ENCODE results near the gene PCDHA8. TPM values are rescaled to one million over a fixed set of nuclear protein-coding genes. Genes with fewer than 3 reads are reported as not detected.
"Not testable (repeated sequence)": the region's sequence is repeated elsewhere in the genome, so short reads cannot be mapped to it uniquely, and the experiment has no call there.

PCDHA8 gene
- polyA plus RNA-seq, 1 donor (not counting 4 experiments of a cell fraction or from before 2014, with no cell fraction given) = not detected

DNA sequence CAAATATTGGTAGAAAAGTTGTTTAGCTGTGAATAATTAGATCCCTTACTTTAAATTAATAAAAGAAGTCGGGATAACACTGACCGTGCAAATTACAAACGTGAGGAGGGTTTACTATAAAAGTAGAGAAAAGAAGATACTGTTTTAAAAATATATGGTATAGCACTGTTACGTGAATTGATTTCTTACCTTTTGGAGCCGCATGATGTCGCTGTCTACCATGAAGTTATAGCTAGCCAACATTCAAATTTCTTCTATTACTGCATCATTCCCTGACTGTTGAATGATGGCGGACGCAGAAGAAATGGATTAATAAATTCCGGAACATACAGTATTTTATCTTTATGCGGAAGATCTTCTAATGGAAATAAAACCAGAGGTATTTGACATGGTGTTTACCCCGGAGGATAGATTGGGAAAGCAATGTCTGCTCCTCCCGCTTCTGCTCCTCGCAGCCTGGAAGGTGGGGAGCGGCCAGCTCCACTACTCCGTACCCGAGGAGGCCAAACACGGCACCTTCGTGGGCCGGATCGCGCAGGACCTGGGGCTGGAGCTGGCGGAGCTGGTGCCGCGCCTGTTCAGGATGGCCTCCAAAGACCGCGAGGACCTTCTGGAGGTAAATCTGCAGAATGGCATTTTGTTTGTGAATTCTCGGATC is 13.2 kb upstream of the PCDHA8 start, which contains the start of gene PCDHA6:
PCDHA6 (plus strand) TSS at position 257 of the 658 bp plus-strand sequence; CDS start at position 389, 132 bp downstream.
- Histone ChIP-seq H3K9me1 (ENCODE audit: control insufficient read depth, extremely low read depth, insufficient read depth, low read length) (no peaks in the 10 kb centered on the region), H3K36me3 (ENCODE audit: control insufficient read depth in 2 of 2, extremely low read depth in 1 of 2, insufficient read depth in 2 of 2, low read length in 2 of 2) (no peaks in the 10 kb centered on the region), H2AFZ (ENCODE audit: control insufficient read depth, low read length) (no peak within 1 kb of the TSS), H3K9me3 (ENCODE audit: control insufficient read depth, low read depth, low read length) (peaks cover 11% of the 10 kb centered on the region), H4K20me1 (ENCODE audit: control insufficient read depth, extremely low read depth, insufficient read depth, low read length) (no peaks in the 10 kb centered on the region), H3K4me1 (ENCODE audit: control insufficient read depth, extremely low read depth, insufficient read depth, low read length) (no peaks in the 10 kb centered on the region), H3K27me3 (ENCODE audit: control insufficient read depth, extremely low read depth, insufficient read depth, low read length) (no peaks in the 10 kb centered on the region), H3K27ac (ENCODE audit: control insufficient read depth, insufficient read depth, low read length) (no peak within 1 kb of the TSS), H3K79me2 (ENCODE audit: control insufficient read depth, insufficient read depth, low read length) (no peaks in the 10 kb centered on the region), H3K9ac (ENCODE audit: control insufficient read depth, extremely low read depth, insufficient read depth, low read length) (no peak within 1 kb of the TSS), H3K4me2 (ENCODE audit: control insufficient read depth, extremely low read depth, insufficient read depth, low read depth, low read length) (no peak within 1 kb of the TSS), H3K4me3 (ENCODE audit: control insufficient read depth in 2 of 3, extremely low read depth in 1 of 3, insufficient read depth in 2 of 3, low read depth in 1 of 3, low read length in 3 of 3) (no peak within 1 kb of the TSS)
- TF ChIP-seq, protein P1, sequence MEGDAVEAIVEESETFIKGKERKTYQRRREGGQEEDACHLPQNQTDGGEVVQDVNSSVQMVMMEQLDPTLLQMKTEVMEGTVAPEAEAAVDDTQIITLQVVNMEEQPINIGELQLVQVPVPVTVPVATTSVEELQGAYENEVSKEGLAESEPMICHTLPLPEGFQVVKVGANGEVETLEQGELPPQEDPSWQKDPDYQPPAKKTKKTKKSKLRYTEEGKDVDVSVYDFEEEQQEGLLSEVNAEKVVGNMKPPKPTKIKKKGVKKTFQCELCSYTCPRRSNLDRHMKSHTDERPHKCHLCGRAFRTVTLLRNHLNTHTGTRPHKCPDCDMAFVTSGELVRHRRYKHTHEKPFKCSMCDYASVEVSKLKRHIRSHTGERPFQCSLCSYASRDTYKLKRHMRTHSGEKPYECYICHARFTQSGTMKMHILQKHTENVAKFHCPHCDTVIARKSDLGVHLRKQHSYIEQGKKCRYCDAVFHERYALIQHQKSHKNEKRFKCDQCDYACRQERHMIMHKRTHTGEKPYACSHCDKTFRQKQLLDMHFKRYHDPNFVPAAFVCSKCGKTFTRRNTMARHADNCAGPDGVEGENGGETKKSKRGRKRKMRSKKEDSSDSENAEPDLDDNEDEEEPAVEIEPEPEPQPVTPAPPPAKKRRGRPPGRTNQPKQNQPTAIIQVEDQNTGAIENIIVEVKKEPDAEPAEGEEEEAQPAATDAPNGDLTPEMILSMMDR (optimal IDR thresholded peaks at IDR 0.05 in 1 of 3, IDR thresholded peaks at IDR 0.05 in 1 of 3, conservative IDR thresholded peaks at IDR 0.05 in 1 of 3; ENCODE audit: extremely low read depth in 1 of 3, insufficient read depth in 2 of 3, low read length in 3 of 3) = no peak
- no peak for TF ChIP-seq EZH2 (IDR thresholded peaks at IDR 0.05; ENCODE audit: low read length)
- DNase-seq (ENCODE audit: low read depth, low spot score) (no peak), FAIRE-seq (no peak)
- dilution Hi-C loops (cut with MboI; ENCODE audit: extremely low pct_ligation_motif_present, low sequenced_read_pairs) = no loop called here

DNA sequence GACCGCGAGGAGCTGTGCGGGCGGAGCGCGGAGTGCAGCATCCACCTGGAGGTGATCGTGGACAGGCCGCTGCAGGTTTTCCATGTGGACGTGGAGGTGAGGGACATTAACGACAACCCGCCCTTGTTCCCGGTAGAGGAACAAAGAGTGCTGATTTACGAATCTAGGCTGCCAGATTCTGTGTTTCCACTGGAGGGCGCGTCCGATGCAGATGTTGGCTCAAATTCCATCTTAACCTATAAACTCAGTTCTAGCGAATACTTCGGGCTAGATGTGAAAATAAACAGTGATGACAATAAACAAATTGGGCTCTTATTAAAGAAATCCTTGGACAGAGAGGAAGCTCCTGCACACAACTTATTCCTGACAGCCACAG is 12.6 kb upstream of the PCDHA8 start:
- H3K4me2 ChIP-seq (ENCODE audit: control insufficient read depth, extremely low read depth, insufficient read depth, low read depth, low read length) = no peak overlapping the region
- no peaks in the 10 kb centered on the region for H3K79me2 ChIP-seq (ENCODE audit: control insufficient read depth, insufficient read depth, low read length)
- dilution Hi-C loops (cut with MboI; ENCODE audit: extremely low pct_ligation_motif_present, low sequenced_read_pairs) = no loop called here
- peaks cover 10% of the 10 kb centered on the region for H3K9me3 ChIP-seq (ENCODE audit: control insufficient read depth, low read depth, low read length)
- FAIRE-seq = no peak
- H3K36me3 ChIP-seq (ENCODE audit: control insufficient read depth in 2 of 2, extremely low read depth in 1 of 2, insufficient read depth in 2 of 2, low read length in 2 of 2) = no peaks in the 10 kb centered on the region
- H3K27ac ChIP-seq (ENCODE audit: control insufficient read depth, insufficient read depth, low read length) = no peak overlapping the region
- H2AFZ ChIP-seq (ENCODE audit: control insufficient read depth, low read length) = no peak overlapping the region
- no peaks in the 10 kb centered on the region for H3K27me3 ChIP-seq (ENCODE audit: control insufficient read depth, extremely low read depth, insufficient read depth, low read length)
- no peak for DNase-seq (ENCODE audit: low read depth, low spot score)
- no peak for TF ChIP-seq EZH2 (IDR thresholded peaks at IDR 0.05; ENCODE audit: low read length)
- TF ChIP-seq, protein P1 (optimal IDR thresholded peaks at IDR 0.05 in 1 of 3, IDR thresholded peaks at IDR 0.05 in 1 of 3, conservative IDR thresholded peaks at IDR 0.05 in 1 of 3; ENCODE audit: extremely low read depth in 1 of 3, insufficient read depth in 2 of 3, low read length in 3 of 3) = no peak
- no peak overlapping the region for H3K4me3 ChIP-seq (ENCODE audit: control insufficient read depth in 2 of 3, extremely low read depth in 1 of 3, insufficient read depth in 2 of 3, low read depth in 1 of 3, low read length in 3 of 3)
- H3K9ac ChIP-seq (ENCODE audit: control insufficient read depth, extremely low read depth, insufficient read depth, low read length) = no peak overlapping the region
- no peaks in the 10 kb centered on the region for H4K20me1 ChIP-seq (ENCODE audit: control insufficient read depth, extremely low read depth, insufficient read depth, low read length)
- H3K9me1 ChIP-seq (ENCODE audit: control insufficient read depth, extremely low read depth, insufficient read depth, low read length) = no peaks in the 10 kb centered on the region
- no peaks in the 10 kb centered on the region for H3K4me1 ChIP-seq (ENCODE audit: control insufficient read depth, extremely low read depth, insufficient read depth, low read length)

DNA sequence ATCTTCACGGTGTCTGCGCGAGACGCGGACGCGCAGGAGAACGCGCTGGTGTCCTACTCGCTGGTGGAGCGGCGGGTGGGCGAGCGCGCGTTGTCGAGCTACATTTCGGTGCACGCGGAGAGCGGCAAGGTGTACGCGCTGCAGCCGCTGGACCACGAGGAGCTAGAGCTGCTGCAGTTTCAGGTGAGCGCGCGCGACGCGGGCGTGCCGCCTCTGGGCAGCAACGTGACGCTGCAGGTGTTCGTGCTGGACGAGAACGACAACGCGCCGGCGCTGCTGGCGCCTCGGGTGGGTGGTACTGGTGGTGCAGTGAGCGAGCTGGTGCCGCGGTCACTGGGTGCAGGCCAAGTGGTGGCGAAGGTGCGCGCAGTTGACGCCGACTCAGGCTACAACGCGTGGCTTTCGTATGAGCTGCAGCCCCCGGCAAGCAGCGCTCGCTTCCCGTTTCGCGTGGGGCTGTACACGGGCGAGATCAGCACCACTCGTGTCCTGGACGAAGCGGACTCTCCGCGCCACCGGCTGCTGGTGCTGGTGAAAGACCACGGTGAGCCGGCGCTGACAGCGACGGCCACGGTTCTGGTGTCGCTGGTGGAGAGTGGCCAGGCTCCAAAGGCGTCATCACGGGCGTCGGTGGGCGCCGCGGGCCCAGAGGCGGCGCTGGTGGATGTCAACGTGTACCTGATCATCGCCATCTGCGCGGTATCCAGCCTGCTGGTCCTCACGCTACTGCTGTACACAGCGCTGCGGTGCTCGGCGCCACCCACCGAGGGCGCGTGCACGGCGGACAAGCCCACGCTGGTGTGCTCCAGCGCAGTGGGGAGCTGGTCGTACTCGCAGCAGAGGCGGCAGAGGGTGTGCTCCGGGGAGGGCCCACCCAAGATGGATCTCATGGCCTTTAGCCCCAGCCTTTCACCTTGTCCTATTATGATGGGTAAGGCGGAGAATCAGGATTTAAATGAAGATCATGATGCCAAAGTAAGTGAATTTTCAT is 11.2 kb upstream of the PCDHA8 start:
- H3K79me2 ChIP-seq (ENCODE audit: control insufficient read depth, insufficient read depth, low read length); H3K4me3 ChIP-seq (ENCODE audit: control insufficient read depth in 2 of 3, extremely low read depth in 1 of 3, insufficient read depth in 2 of 3, low read depth in 1 of 3, low read length in 3 of 3); H3K9me1 ChIP-seq (ENCODE audit: control insufficient read depth, extremely low read depth, insufficient read depth, low read length); H3K9me3 ChIP-seq (ENCODE audit: control insufficient read depth, low read depth, low read length); DNase-seq (ENCODE audit: low read depth, low spot score); FAIRE-seq; H3K4me1 ChIP-seq (ENCODE audit: control insufficient read depth, extremely low read depth, insufficient read depth, low read length); dilution Hi-C loops (cut with MboI; ENCODE audit: extremely low pct_ligation_motif_present, low sequenced_read_pairs); H3K4me2 ChIP-seq (ENCODE audit: control insufficient read depth, extremely low read depth, insufficient read depth, low read depth, low read length); H3K27ac ChIP-seq (ENCODE audit: control insufficient read depth, insufficient read depth, low read length); H3K9ac ChIP-seq (ENCODE audit: control insufficient read depth, extremely low read depth, insufficient read depth, low read length); H4K20me1 ChIP-seq (ENCODE audit: control insufficient read depth, extremely low read depth, insufficient read depth, low read length); H2AFZ ChIP-seq (ENCODE audit: control insufficient read depth, low read length); H3K36me3 ChIP-seq (ENCODE audit: control insufficient read depth in 2 of 2, extremely low read depth in 1 of 2, insufficient read depth in 2 of 2, low read length in 2 of 2); H3K27me3 ChIP-seq (ENCODE audit: control insufficient read depth, extremely low read depth, insufficient read depth, low read length): not testable (repeated sequence)

Measured in keratinocyte (primary cell).